ENCODE data around the gene KIRREL3. TPM values are rescaled to one million over a fixed set of nuclear protein-coding genes. Genes with fewer than 3 reads are reported as not detected.

KIRREL3 gene
- total RNA-seq, 2 experiments from 2014 or later = not detected

DNA sequence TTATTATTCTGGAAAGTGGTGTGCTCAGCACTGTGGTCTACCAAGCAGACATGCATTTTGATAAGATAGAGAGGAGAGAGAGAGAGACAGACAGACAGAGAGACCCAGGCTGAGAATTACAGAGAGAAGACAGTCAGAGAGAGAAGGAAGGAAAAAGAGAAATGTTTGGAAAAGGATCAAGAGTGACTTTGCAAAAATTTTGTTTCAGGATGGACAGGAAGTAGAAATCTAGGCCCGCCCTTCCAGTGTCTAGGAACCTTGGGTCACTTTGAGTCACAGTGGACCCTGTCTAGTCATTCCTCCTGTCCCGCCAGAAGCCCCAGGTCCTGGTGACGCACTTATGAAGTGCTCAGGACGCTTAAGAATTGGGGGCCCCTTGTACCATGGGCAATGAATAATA lies 478.4 kb downstream of the KIRREL3 start:
- no peak overlapping the region for H3K4me3 Mint-ChIP-seq
- intact Hi-C loops (cut with DNase I, micrococcal nuclease) = no loop called here
- H3K9me3 Mint-ChIP-seq = no peaks in the 10 kb centered on the region
- ATAC-seq (ENCODE audit: poor library complexity) (no peak), DNase-seq (no peak)
- no peak overlapping the region for H3K27ac ChIP-seq (ENCODE audit: low read depth in 1 of 2, low read length in 2 of 2)
- CTCF ChIA-PET = no interaction called here
- no peak for TF ChIP-seq CTCF (IDR thresholded peaks at IDR 0.05)
- POLR2A ChIA-PET = no interaction called here
- no peaks in the 10 kb centered on the region for H3K4me1 Mint-ChIP-seq (ENCODE audit: low read depth)
- H3K36me3 Mint-ChIP-seq (ENCODE audit: low read depth) = no peaks in the 10 kb centered on the region
- H3K27ac Mint-ChIP-seq = no peak overlapping the region
- peaks cover 10% of the 10 kb centered on the region for H3K27me3 Mint-ChIP-seq
- H3K27me3 ChIP-seq (ENCODE audit: control insufficient read depth in 1 of 2, insufficient read depth in 2 of 2, low read length in 2 of 2) = peaks cover 0 to 3% of the 10 kb centered on the region in 2 experiments
- no peaks in the 10 kb centered on the region for H3K4me1 ChIP-seq (ENCODE audit: insufficient read depth, low read length)
- no peaks in the 10 kb centered on the region for H3K36me3 ChIP-seq (ENCODE audit: insufficient read depth, low read length)
- H3K9me3 ChIP-seq (ENCODE audit: control insufficient read depth in 1 of 2, insufficient read depth in 1 of 2, low read length in 2 of 2) = no peaks in the 10 kb centered on the region
- no peak overlapping the region for H3K4me3 ChIP-seq (ENCODE audit: low read length)

- no peak overlapping the region for H3K4me3 Mint-ChIP-seq
- intact Hi-C loops (cut with DNase I, micrococcal nuclease) = no loop called here
- H3K9me3 Mint-ChIP-seq = no peaks in the 10 kb centered on the region
- H3K4me1 Mint-ChIP-seq (ENCODE audit: low read depth) = no peaks in the 10 kb centered on the region
- no peak overlapping the region for H3K27ac Mint-ChIP-seq
- ChIA-PET CTCF (no interaction called here), POLR2A (no interaction called here)
- no peak overlapping the region for H3K27ac ChIP-seq (ENCODE audit: low read depth in 1 of 2, low read length in 2 of 2)
- H3K27me3 ChIP-seq (ENCODE audit: control insufficient read depth in 1 of 2, insufficient read depth in 2 of 2, low read length in 2 of 2) = no peaks in the 10 kb centered on the region
- DNase-seq (no peak), ATAC-seq (ENCODE audit: poor library complexity) (no peak)
- H3K4me1 ChIP-seq (ENCODE audit: insufficient read depth, low read length) = no peaks in the 10 kb centered on the region
- TF ChIP-seq CTCF (IDR thresholded peaks at IDR 0.05) = no peak
- no peaks in the 10 kb centered on the region for H3K9me3 ChIP-seq (ENCODE audit: control insufficient read depth in 1 of 2, insufficient read depth in 1 of 2, low read length in 2 of 2)
- H3K36me3 ChIP-seq (ENCODE audit: insufficient read depth, low read length) = no peaks in the 10 kb centered on the region
- H3K36me3 Mint-ChIP-seq (ENCODE audit: low read depth) = no peaks in the 10 kb centered on the region
- H3K4me3 ChIP-seq (ENCODE audit: low read length) = no peak overlapping the region
- H3K27me3 Mint-ChIP-seq = peaks cover 10% of the 10 kb centered on the region
Observed at GRCh38 chr11:126521196-126521595, 479.4 kb downstream of the KIRREL3 start.

- no peak overlapping the region for H3K4me3 Mint-ChIP-seq
- H3K27ac Mint-ChIP-seq = no peak overlapping the region
- Histone ChIP-seq H3K36me3 (ENCODE audit: insufficient read depth, low read length) (no peaks in the 10 kb centered on the region), H3K27ac (ENCODE audit: low read depth in 1 of 2, low read length in 2 of 2) (no peak overlapping the region), H3K4me3 (ENCODE audit: low read length) (no peak overlapping the region), H3K27me3 (ENCODE audit: control insufficient read depth in 1 of 2, insufficient read depth in 2 of 2, low read length in 2 of 2) (no peaks in the 10 kb centered on the region), H3K9me3 (ENCODE audit: control insufficient read depth in 1 of 2, insufficient read depth in 1 of 2, low read length in 2 of 2) (no peaks in the 10 kb centered on the region), H3K4me1 (ENCODE audit: insufficient read depth, low read length) (no peaks in the 10 kb centered on the region)
- intact Hi-C loops (cut with DNase I, micrococcal nuclease) = no loop called here
- ATAC-seq (ENCODE audit: poor library complexity) (no peak), DNase-seq (no peak)
- TF ChIP-seq CTCF (IDR thresholded peaks at IDR 0.05) = no peak
- CTCF ChIA-PET = no interaction called here
- H3K27me3 Mint-ChIP-seq = peaks cover 10% of the 10 kb centered on the region
- POLR2A ChIA-PET = no interaction called here
- no peaks in the 10 kb centered on the region for H3K36me3 Mint-ChIP-seq (ENCODE audit: low read depth)
- no peaks in the 10 kb centered on the region for H3K4me1 Mint-ChIP-seq (ENCODE audit: low read depth)
- H3K9me3 Mint-ChIP-seq = no peaks in the 10 kb centered on the region
Observed at GRCh38 chr11:126519764-126520734, 480.5 kb downstream of the KIRREL3 start.

Data from CD4-positive, alpha-beta T cell (primary cell).